Calu3 (cell line): ENCODE measurements around the gene MCM5. TPM values are rescaled to one million over a fixed set of nuclear protein-coding genes. Genes with fewer than 3 reads are reported as not detected.

ENCODE experiments used
- BruUV-seq: library from RNA; stranded (reverse); fragments of 400-500 nt; replicated peaks from 2 replicates; lab custom pipeline; 2021; lab: Mats Ljungman, UMichigan
- CTCF ChIA-PET: fragments of 300-600 bp; sonication (Branson Sonifier 250); formaldehyde crosslinking; loops from one replicate; lab custom pipeline; 2022; ENCODE audit warnings: antibody characterized with exemption; lab: Charles Lee
- DNase-seq: peaks from one replicate; pipeline ENCODE4 v3.0.0; 2022
- H3K27ac Mint-ChIP-seq: one replicate; pipeline ENCODE4 v1.8.0; 2022; ENCODE audit warnings: mixed read lengths; ENCODE audit not compliant: unreplicated experiment
- H3K27me3 Mint-ChIP-seq: one replicate; pipeline ENCODE4 v1.8.0; 2022; ENCODE audit warnings: mixed read lengths; ENCODE audit not compliant: unreplicated experiment
- H3K36me3 Mint-ChIP-seq: one replicate; pipeline ENCODE4 v1.8.0; 2022; ENCODE audit warnings: mild to moderate bottlenecking, moderate library complexity, mixed read lengths; ENCODE audit not compliant: insufficient read depth, unreplicated experiment
- H3K4me1 Mint-ChIP-seq: one replicate; pipeline ENCODE4 v1.8.0; 2022; ENCODE audit warnings: mild to moderate bottlenecking, low read depth, mixed read lengths; ENCODE audit not compliant: unreplicated experiment
- H3K4me3 Mint-ChIP-seq: one replicate; pipeline ENCODE4 v1.8.0; 2022; ENCODE audit warnings: mild to moderate bottlenecking, low read depth, moderate library complexity, mixed read lengths; ENCODE audit not compliant: unreplicated experiment
- H3K9me3 Mint-ChIP-seq: one replicate; pipeline ENCODE4 v1.8.0; 2022; ENCODE audit warnings: low read depth, mixed read lengths; ENCODE audit not compliant: unreplicated experiment
- intact Hi-C: fragments of 100-400 bp; cut with micrococcal nuclease; formaldehyde crosslinking; loops from one replicate; pipeline ENCODE4 v1.10.0; 2022; ENCODE audit not compliant: unreplicated experiment
- total RNA-seq: library from RNA; stranded (reverse); gene quantifications from 2 replicates; pipeline ENCODE4 v1.2.3, GENCODE V29; 2022
- TF ChIP-seq, protein P1 (sequence below): fragments of 200-600 bp; IDR thresholded peaks from one replicate; pipeline ENCODE4 v1.8.0; 2022; ENCODE audit warnings: antibody characterized with exemption; ENCODE audit not compliant: unreplicated experiment

MCM5 gene
- total RNA-seq, 1 experiment from 2014 or later, result 88.4 TPM

DNA sequence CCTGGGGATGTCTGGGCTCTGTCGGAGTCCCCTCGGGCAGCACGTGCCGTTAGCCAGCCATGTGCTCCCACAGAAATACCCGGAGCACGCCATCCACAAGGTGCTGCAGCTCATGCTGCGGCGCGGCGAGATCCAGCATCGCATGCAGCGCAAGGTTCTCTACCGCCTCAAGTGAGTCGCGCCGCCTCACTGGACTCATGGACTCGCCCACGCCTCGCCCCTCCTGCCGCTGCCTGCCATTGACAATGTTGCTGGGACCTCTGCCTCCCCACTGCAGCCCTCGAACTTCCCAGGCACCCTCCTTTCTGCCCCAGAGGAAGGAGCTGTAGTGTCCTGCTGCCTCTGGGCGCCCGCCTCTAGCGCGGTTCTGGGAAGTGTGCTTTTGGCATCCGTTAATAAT is 24.1 kb downstream of the MCM5 start:
- Mint-ChIP-seq H3K4me3 (no peak overlapping the region), H3K27ac (no peak overlapping the region), H3K36me3 (peaks cover 15% of the 10 kb centered on the region), H3K9me3 (no peaks in the 10 kb centered on the region), H3K4me1 (no peaks in the 10 kb centered on the region), H3K27me3 (no peaks in the 10 kb centered on the region)
- intact Hi-C loops, result no loop called here
- TF ChIP-seq, protein P1, sequence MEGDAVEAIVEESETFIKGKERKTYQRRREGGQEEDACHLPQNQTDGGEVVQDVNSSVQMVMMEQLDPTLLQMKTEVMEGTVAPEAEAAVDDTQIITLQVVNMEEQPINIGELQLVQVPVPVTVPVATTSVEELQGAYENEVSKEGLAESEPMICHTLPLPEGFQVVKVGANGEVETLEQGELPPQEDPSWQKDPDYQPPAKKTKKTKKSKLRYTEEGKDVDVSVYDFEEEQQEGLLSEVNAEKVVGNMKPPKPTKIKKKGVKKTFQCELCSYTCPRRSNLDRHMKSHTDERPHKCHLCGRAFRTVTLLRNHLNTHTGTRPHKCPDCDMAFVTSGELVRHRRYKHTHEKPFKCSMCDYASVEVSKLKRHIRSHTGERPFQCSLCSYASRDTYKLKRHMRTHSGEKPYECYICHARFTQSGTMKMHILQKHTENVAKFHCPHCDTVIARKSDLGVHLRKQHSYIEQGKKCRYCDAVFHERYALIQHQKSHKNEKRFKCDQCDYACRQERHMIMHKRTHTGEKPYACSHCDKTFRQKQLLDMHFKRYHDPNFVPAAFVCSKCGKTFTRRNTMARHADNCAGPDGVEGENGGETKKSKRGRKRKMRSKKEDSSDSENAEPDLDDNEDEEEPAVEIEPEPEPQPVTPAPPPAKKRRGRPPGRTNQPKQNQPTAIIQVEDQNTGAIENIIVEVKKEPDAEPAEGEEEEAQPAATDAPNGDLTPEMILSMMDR, result no peak
- no TSS peak for BruUV-seq
- DNase-seq, result no peak
- CTCF ChIA-PET, result no interaction called here

DNA sequence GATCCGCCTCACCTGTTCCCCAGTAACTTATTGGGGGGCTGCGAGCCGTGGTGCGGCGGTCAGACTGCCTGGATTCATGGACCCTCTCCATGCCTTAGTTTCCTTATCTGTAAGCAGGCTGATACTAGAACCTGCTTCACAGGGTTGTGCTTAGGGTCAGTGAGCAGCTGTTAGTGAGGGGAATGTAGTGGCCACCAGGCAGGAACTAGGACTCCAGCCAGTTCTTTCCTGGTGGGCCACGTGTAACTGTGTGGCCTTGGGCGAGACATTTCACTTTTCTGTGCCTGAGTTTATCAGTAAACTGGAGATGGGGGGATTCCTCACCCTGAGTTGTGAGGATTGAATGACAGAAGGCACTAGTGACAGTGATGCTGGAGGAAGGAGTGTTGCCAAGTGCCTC is 24.8 kb downstream of the MCM5 start:
- DNase-seq, result no peak
- H3K27me3 Mint-ChIP-seq, result no peaks in the 10 kb centered on the region
- TF ChIP-seq, protein P1, result no peak
- CTCF ChIA-PET, result no interaction called here
- no peak overlapping the region for H3K27ac Mint-ChIP-seq
- intact Hi-C loops, result no loop called here
- peaks cover 13% of the 10 kb centered on the region for H3K36me3 Mint-ChIP-seq
- no TSS peak for BruUV-seq
- no peaks in the 10 kb centered on the region for H3K4me1 Mint-ChIP-seq
- no peak overlapping the region for H3K4me3 Mint-ChIP-seq
- no peaks in the 10 kb centered on the region for H3K9me3 Mint-ChIP-seq

DNA sequence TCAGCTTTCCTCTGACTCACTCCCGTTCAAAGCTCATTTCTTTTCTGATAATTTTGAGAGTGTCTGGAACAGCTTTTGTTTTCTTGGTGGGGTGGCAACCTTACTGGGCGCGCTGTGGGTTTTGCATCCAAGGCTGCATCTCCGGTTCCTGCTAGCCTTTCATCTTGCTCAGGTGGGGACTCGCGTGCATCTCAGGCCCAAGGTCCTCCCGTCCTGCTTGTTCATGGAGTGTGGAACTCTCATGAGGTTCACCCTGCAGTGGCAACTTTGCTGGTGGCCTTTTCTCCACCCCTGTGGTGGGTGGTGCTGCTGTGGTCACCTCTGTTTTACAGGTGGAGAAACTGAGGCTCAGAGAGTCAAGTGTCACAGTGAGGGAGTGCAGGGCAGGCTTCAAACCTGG is 25.6 kb downstream of the MCM5 start:
- no TSS peak for BruUV-seq
- H3K27ac Mint-ChIP-seq, result no peak overlapping the region
- no peaks in the 10 kb centered on the region for H3K9me3 Mint-ChIP-seq
- TF ChIP-seq, protein P1, result no peak
- no peaks in the 10 kb centered on the region for H3K27me3 Mint-ChIP-seq
- CTCF ChIA-PET, result no interaction called here
- no peak for DNase-seq
- intact Hi-C loops, result no loop called here
- H3K4me3 Mint-ChIP-seq, result no peak overlapping the region
- H3K4me1 Mint-ChIP-seq, result no peaks in the 10 kb centered on the region
- peaks cover 10% of the 10 kb centered on the region for H3K36me3 Mint-ChIP-seq

DNA sequence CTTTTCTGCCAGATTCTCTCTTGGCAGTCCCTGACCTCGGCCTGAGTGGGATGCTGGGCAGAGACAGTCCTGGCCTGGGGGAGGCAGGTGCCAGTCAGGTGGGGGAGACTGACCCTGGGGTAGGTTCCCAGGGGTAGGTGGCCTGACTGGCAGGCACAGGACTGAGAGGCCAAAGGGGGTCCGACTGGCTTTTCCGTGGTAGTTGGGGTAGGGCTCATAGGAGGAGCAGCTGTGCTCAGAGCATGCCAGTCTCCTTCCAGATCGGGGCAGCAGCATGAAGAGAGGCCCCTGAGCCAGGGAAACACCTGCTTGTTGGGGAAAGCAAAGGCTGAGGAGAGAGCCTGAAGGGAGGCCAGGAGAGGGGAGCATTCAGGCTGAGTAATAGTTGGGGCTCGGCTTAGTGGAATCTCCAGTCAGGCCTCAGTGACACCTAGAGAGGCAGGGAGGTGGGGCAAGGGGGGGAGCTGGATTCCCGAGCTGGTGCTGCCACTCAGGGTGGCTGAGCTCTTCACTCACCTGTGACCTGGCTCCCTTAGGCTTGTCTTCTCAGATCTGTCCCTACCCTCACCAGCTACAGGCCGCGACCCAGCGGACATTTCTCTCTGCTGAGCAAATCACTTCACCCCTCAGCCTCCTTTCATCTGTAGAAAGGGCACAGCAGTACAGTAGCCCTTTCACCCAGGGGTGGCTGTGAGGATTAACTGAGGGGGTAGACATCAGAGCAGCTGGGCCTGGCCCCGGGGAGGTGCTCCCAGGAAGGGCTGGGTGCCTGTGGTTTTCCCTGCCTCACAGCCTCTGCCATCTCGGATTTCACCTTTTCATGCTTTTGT is 26.2 kb downstream of the MCM5 start:
- H3K9me3 Mint-ChIP-seq, result no peaks in the 10 kb centered on the region
- H3K27ac Mint-ChIP-seq, result no peak overlapping the region
- no peaks in the 10 kb centered on the region for H3K4me1 Mint-ChIP-seq
- no peak for DNase-seq
- no TSS peak for BruUV-seq
- CTCF ChIA-PET, result interaction anchor here (0.5 to 0.6 kb wide), 2 partner anchors 292 to 718 kb away, joined by 4 to 5 read pairs; partner anchors contain the start of gene APOL5
- H3K4me3 Mint-ChIP-seq, result no peak overlapping the region
- intact Hi-C loops, result no loop called here
- peaks cover 10% of the 10 kb centered on the region for H3K36me3 Mint-ChIP-seq
- TF ChIP-seq, protein P1, result no peak
- H3K27me3 Mint-ChIP-seq, result no peaks in the 10 kb centered on the region
